ENCODE results near the gene ZNF324B.

DNA sequence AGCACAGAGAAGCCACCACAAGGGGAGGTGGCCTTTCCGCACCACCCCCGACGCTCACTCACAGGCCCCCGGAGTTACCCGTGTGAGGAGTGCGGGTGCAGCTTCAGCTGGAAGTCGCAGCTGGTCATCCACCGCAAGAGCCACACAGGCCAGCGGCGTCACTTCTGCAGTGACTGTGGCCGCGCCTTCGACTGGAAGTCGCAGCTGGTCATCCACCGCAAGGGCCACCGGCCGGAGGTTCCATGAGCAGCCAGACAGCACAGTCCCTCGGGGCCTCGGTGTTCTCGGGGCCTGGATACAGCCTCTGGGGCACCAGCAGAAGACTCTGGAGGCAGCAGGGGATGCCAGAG is 29.0 kb downstream of the ZNF324B start:
- TF ChIP-seq SMC3 (IDR thresholded peaks at IDR 0.05; ENCODE audit: low read depth, low read length): no peak
- no peak for TF ChIP-seq CTCF (conservative IDR thresholded peaks at IDR 0.05; ENCODE audit: low read depth, low read length)
- TF ChIP-seq POLR2A (IDR thresholded peaks at IDR 0.05; ENCODE audit: low read depth, low read length): no peak
- TF ChIP-seq BHLHE40 (IDR thresholded peaks at IDR 0.05; ENCODE audit: low read depth, low read length): no peak
